Urothelium cell line (cell line): ENCODE measurements around the gene LMBR1.
A peak's percentile ranks its signal among the peaks of the same experiment; 100 is the strongest.
"Not testable (repeated sequence)": the region's sequence is repeated elsewhere in the genome, so short reads cannot be mapped to it uniquely, and the experiment has no call there.

ENCODE experiments used
- DNase-seq: peaks from one replicate; pipeline ENCODE4 v3.0.0; 2011; ENCODE audit warnings: low spot score, mixed read lengths
- FAIRE-seq: peaks from 2 replicates; lab custom pipeline; 2011; peaks lifted over from hg19 to GRCh38; lab: Jason Lieb, UNC

The LMBR1 gene

DNA sequence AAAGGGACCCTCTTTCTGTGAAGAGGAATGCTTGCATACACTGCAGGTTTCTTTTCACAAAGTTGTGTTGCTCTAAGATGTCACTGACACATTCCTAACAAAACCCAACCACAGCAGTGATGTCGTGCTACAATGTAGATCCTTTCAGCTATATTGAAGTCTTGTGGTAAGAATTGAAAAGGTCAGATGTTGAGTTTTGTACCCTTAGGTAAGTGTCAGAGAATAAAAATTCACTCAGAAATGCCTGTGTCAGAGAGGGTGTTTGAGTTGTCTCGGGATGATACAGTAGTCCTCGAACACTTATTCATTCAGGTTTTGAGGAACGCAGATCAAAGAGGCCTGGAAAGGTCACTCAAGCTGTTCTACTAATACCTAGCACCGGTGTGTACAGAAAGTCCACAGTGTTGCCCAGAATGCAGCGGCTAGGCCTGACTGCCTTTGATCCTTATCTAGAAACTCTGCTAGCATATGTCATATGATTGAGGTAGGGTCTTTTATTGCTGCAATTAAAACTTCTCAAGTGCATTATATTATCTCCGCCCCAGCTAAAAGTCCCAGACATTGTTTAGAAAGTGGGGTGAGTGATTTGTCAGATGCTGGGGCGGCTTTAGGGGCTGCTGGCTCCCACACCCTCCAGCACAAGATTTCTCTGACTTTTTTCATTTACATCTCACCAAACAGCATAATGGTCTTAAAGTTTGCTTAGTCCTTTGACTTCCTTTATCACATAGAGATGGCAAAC is 226.4 kb downstream of the LMBR1 start:
- FAIRE-seq (no peak), DNase-seq (no peak)

- DNase-seq = no peak
- FAIRE-seq = no peak
These were observed 227.9 kb downstream of the LMBR1 start for GRCh38 chr7:156665101-156665500.

- DNase-seq = no peak
- FAIRE-seq = no peak
These were observed 230.7 kb downstream of the LMBR1 start for GRCh38 chr7:156662277-156662676.

- DNase-seq (no peak), FAIRE-seq (no peak)
These were observed 231.3 kb downstream of the LMBR1 start for GRCh38 chr7:156661637-156662036.

GRCh38 chr7:156659961-156660360 is 233.0 kb downstream of the LMBR1 start:
- FAIRE-seq (no peak), DNase-seq (no peak)

DNA sequence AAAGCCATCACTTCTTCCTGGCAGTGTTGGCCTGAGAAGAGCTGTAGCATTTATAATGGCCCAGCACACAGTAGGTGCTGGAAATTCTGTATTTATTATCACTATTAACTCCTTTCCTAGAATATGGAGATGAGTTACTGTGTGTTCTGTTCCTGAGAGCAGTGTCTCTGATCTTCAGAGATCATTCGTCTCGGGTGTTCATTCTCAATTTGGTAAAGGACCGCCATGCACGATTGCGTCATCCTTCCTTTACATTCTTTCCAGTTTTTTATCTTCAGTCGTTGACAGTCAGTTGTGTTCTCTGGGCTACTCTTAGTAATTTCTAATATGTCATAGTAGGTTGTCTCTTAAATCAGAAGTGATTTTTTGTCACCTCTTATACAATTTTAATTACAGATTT is 233.8 kb downstream of the LMBR1 start:
- DNase-seq (no peak), FAIRE-seq (no peak)

- FAIRE-seq (no peak), DNase-seq (no peak)
These were observed 235.3 kb downstream of the LMBR1 start for GRCh38 chr7:156657681-156658080.

DNA sequence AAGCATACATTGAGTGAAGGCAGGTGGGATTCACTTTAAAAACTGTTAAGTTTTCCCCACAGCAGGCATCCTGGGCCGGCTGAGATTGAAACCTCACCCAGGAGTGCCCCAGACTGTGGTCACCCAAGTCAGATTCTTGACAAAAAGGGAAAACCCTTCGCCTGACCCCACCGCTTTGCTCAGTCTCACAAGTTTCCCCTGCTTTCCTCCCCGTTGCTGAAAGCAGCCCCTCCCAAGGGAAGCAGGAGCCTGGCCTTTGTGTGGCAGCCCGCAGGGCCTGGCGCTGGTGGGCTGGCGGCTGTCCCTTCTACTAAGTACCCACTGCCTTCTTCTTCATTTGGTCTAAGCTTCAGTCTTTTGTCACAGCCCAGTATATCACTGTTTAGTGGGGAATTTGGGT is 236.4 kb downstream of the LMBR1 start:
- DNase-seq (no peak), FAIRE-seq (no peak)

DNA sequence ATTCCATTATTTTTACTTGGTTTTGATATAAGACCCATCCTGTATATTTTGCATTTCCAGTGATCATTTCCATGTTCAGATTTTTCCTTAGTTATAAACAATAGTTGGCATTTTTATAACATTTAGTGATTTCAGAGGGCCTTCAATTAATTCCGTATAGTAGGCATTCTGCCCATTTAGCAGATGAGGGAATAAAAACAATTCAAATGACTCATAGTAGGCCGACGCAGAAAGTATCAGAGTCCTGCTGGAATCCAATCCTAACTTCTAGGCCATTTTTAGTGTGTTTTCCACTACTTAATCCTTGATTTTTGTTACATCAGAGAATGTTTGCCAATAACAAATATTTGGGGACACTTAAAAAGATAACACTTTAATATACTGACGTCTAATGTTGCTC is 237.0 kb downstream of the LMBR1 start:
- DNase-seq (no peak), FAIRE-seq (no peak)

- no peak for FAIRE-seq
- DNase-seq = no peak
These were observed 237.7 kb downstream of the LMBR1 start for GRCh38 chr7:156655251-156655650.

DNA sequence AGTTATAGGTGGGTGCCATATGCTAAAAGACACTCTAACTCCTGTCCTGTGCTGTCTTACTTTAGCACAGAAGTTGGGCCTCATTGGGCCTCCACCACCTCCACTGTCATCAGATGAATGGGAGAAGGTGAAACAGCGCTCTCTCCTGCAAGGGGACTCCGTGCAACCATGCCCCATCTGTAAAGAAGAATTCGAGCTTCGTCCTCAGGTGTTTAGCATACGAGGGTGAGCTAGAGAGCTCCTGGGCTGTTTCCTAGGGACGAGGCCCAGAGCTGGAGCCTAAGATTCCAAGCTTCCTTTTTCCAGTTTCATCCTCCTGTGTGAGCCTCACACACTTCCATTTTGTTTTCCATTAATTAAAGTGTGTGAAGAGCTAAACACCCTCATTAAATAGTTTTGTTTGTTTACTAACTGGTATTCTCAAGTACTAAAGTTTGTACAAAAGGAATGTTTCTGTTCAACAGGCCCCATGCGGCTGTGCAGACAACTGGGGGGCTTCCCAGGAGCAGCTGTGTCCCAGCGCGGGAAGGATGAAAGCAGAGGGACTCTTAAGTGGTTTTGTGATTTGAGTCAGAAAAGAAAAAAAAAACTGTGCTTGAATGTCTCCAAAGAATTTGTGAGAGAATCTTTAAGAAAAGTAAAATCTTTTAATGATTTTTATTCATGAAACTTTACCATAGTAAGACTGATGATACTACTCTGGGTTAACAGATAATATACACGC is 238.3 kb downstream of the LMBR1 start:
- FAIRE-seq (no peak), DNase-seq (no peak)

DNA sequence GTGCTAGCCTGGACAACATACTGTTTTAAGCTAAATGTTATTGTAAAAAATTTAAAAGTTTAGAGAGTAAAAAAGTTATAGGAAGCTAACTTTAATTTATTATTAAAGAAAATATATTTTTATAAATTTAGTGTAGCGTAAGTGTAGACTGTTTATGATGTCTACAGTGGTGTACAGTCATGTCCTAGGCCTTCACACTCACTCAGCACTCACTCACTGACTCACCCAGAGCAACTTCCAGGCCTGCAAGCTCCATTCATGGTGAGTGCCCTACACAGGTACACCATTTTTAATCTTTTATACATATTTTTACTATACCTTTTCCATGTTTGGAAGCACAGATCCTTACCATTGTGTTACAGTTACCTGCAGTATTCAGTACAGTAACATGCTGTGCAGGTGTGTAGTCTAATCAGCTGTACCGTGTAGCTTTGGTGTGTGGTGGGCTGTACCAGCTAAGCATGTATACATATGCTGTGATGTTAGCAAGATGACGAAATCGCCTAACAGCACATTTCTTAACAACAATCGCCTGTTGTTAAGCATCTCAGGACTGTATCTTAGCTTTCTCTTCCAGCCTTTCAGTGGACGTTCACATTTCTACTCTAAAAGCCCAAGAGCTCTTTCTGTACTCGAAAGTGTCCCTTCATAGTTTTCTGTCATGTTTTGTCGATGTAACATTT is 240.0 kb downstream of the LMBR1 start:
- FAIRE-seq (no peak), DNase-seq (no peak)

DNA sequence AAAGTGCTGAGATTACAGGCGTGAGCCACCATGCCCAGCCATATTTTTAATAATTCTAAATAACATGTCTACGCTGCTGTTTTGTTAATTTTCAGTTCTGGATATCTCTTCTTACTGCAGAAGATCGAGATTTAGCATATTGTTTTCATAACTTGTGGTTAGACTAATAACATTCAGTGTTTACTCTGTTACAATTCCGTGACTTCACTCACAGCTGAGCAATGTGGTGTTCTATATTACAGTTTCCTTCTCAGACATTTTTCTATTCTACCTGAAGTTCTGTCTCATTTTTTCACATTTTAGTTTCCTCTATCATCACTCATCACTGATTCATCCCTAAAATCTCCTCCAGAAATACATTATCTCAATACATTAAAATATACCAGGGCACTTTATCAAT is 241.5 kb downstream of the LMBR1 start:
- DNase-seq (no peak), FAIRE-seq (no peak)

DNA sequence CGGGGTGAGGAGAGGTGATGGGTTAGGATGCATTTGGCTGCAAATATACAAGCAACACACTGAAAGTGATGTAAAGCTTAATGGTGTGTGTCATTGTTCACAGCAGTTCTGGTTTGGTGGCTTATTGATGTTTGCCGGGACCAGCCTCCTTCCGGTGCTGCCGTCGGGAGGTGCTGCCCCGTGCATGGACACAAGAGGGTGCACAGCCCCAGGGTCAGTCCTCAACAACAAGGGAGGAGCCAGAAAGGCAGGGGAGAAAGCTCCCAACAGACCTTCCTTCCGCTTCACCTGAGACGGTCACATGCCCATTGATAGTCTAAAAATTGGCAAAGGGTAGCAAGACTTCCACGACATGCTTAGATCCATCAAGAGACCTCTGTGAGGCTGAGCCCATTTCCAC is 242.9 kb downstream of the LMBR1 start:
- peak; percentile 8 for DNase-seq
- no peak for FAIRE-seq

- not testable (repeated sequence) for FAIRE-seq, DNase-seq
These were observed 245.7 kb downstream of the LMBR1 start for GRCh38 chr7:156647330-156647729.

GRCh38 chr7:156642306-156643045 is 250.5 kb downstream of the LMBR1 start:
- FAIRE-seq (no peak), DNase-seq (no peak)

- DNase-seq = no peak
- no peak for FAIRE-seq
These were observed 252.0 kb downstream of the LMBR1 start for GRCh38 chr7:156640949-156641485.

- FAIRE-seq = no peak
- no peak for DNase-seq
These were observed 252.6 kb downstream of the LMBR1 start, which contains the start of gene RNF32 for GRCh38 chr7:156640257-156640948. RNF32 (plus strand) TSS chr7:156640774; CDS start chr7:156643878, 3,104 bp downstream.

- FAIRE-seq = no peak
These were observed 253.3 kb downstream of the LMBR1 start for GRCh38 chr7:156639426-156640256.

More at GRCh38 chr7:156639426-156640256, 253.3 kb downstream of the LMBR1 start:
- DNase-seq = no peak
